ENCODE data around the gene ELF4.

ELF4 gene

GRCh38 chrX:130060122-130061069 is 49.9 kb downstream of the ELF4 start:
- POLR2A ChIA-PET: interaction anchor here (0.7 to 1.2 kb wide), 2 partner anchors 114 to 135 kb away, joined by 4 to 5 read pairs; no protein-coding TSS in a partner anchor
- CTCF ChIA-PET: interaction anchor here (0.6 to 4.7 kb wide), 59 partner anchors 8 to 474 kb away, joined by 3 to 130 read pairs (median 4); partner anchors contain the start of gene UTP14A
- TF ChIP-seq CTCF (IDR thresholded peaks at IDR 0.05; ENCODE audit: insufficient read depth, low read length, missing control alignments): peak; percentile 84
- no peak for DNase-seq (ENCODE audit: low read depth, low spot score)
- peak overlapping the region; percentile 59 for H3K4me3 ChIP-seq (ENCODE audit: low read depth, low read length)

- no peak for TF ChIP-seq CTCF (IDR thresholded peaks at IDR 0.05; ENCODE audit: insufficient read depth, low read length, missing control alignments)
- ChIA-PET CTCF (interaction anchor here (4.7 kb wide), 1 partner anchor 134 kb away, joined by 130 read pairs; no protein-coding TSS in a partner anchor), POLR2A (no interaction called here)
- no peak overlapping the region for H3K4me3 ChIP-seq (ENCODE audit: low read depth, low read length)
- no peak for DNase-seq (ENCODE audit: low read depth, low spot score)
These were observed 51.6 kb downstream of the ELF4 start for GRCh38 chrX:130058652-130059051.

- no peak overlapping the region for H3K4me3 ChIP-seq (ENCODE audit: low read depth, low read length)
- no peak for DNase-seq (ENCODE audit: low read depth, low spot score)
- TF ChIP-seq CTCF (IDR thresholded peaks at IDR 0.05; ENCODE audit: insufficient read depth, low read length, missing control alignments): no peak
- CTCF ChIA-PET: interaction anchor here (1.9 kb wide), 1 partner anchor 448 kb away, joined by 6 read pairs; no protein-coding TSS in a partner anchor
- POLR2A ChIA-PET: no interaction called here
These were observed 53.1 kb downstream of the ELF4 start for GRCh38 chrX:130057209-130057608.

GRCh38 chrX:130055899-130056298 is 54.4 kb downstream of the ELF4 start:
- TF ChIP-seq CTCF (IDR thresholded peaks at IDR 0.05; ENCODE audit: insufficient read depth, low read length, missing control alignments): no peak
- H3K4me3 ChIP-seq (ENCODE audit: low read depth, low read length): no peak overlapping the region
- ChIA-PET POLR2A (no interaction called here), CTCF (interaction anchor here (0.7 to 1.9 kb wide), 4 partner anchors 10 to 451 kb away, joined by 3 to 6 read pairs (median 3); no protein-coding TSS in a partner anchor)
- DNase-seq (ENCODE audit: low read depth, low spot score): no peak

GRCh38 chrX:130055103-130055502 is 55.2 kb downstream of the ELF4 start:
- peak; percentile 17 for DNase-seq (ENCODE audit: low read depth, low spot score)
- POLR2A ChIA-PET: no interaction called here
- TF ChIP-seq CTCF (IDR thresholded peaks at IDR 0.05; ENCODE audit: insufficient read depth, low read length, missing control alignments): peak; percentile 29
- CTCF ChIA-PET: interaction anchor here (0.8 to 1.5 kb wide), 4 partner anchors 11 to 450 kb away, joined by 3 to 7 read pairs (median 3); no protein-coding TSS in a partner anchor
- no peak overlapping the region; the same call in 1 of the 2 replicates for H3K4me3 ChIP-seq (ENCODE audit: low read depth, low read length)

GRCh38 chrX:130053236-130053635 is 57.1 kb downstream of the ELF4 start:
- no peak overlapping the region for H3K4me3 ChIP-seq (ENCODE audit: low read depth, low read length)
- no peak for DNase-seq (ENCODE audit: low read depth, low spot score)
- CTCF ChIA-PET: interaction anchor here (1.3 to 1.5 kb wide), 2 partner anchors 25 to 128 kb away, joined by 6 to 7 read pairs; no protein-coding TSS in a partner anchor
- POLR2A ChIA-PET: no interaction called here
- TF ChIP-seq CTCF (IDR thresholded peaks at IDR 0.05; ENCODE audit: insufficient read depth, low read length, missing control alignments): no peak

Measured in AG04449 (cell line).